NOMO-1 treated with DMSO at 0.1 percent for 48 hours (cell line): ENCODE data around the gene TSC2.
"Not testable (repeated sequence)": the region's sequence is repeated elsewhere in the genome, so short reads cannot be mapped to it uniquely, and the experiment has no call there.

ENCODE experiments used
- DNase-seq: peaks from one replicate; lab custom pipeline; 2025; ENCODE audit not compliant: unreplicated experiment; lab: John Stamatoyannopoulos, UW

Gene TSC2

GRCh38 chr16:2101581-2101980 is 53.8 kb downstream of the TSC2 start:
- DNase-seq: not testable (repeated sequence)

GRCh38 chr16:2102471-2102870 is 54.7 kb downstream of the TSC2 start:
- DNase-seq: no peak

- DNase-seq: not testable (repeated sequence)
These were observed 56.7 kb downstream of the TSC2 start for GRCh38 chr16:2104464-2104863.

GRCh38 chr16:2105291-2105690 is 57.5 kb downstream of the TSC2 start:
- DNase-seq: not testable (repeated sequence)

- not testable (repeated sequence) for DNase-seq
These were observed 58.0 kb downstream of the TSC2 start for GRCh38 chr16:2105769-2106168.

- DNase-seq: not testable (repeated sequence)
These were observed 58.4 kb downstream of the TSC2 start for GRCh38 chr16:2106211-2106610.

- not testable (repeated sequence) for DNase-seq
These were observed 59.5 kb downstream of the TSC2 start for GRCh38 chr16:2107121-2107790.

GRCh38 chr16:2107791-2108125 is 60.0 kb downstream of the TSC2 start:
- not testable (repeated sequence) for DNase-seq

GRCh38 chr16:2108446-2109270 is 60.9 kb downstream of the TSC2 start:
- not testable (repeated sequence) for DNase-seq

- DNase-seq: not testable (repeated sequence)
These were observed 61.4 kb downstream of the TSC2 start for GRCh38 chr16:2109271-2109580.

- DNase-seq: not testable (repeated sequence)
These were observed 62.1 kb downstream of the TSC2 start for GRCh38 chr16:2109872-2110271.

GRCh38 chr16:2110332-2111008 is 62.7 kb downstream of the TSC2 start:
- not testable (repeated sequence) for DNase-seq

- not testable (repeated sequence) for DNase-seq
These were observed 63.2 kb downstream of the TSC2 start for GRCh38 chr16:2111009-2111353.

- not testable (repeated sequence) for DNase-seq
These were observed 63.9 kb downstream of the TSC2 start for GRCh38 chr16:2111412-2112335.

GRCh38 chr16:2112539-2113106 is 64.8 kb downstream of the TSC2 start:
- DNase-seq: not testable (repeated sequence)

- DNase-seq: not testable (repeated sequence)
These were observed 66.4 kb downstream of the TSC2 start for GRCh38 chr16:2114225-2114624.

- not testable (repeated sequence) for DNase-seq
These were observed 67.3 kb downstream of the TSC2 start for GRCh38 chr16:2114885-2115590.

- DNase-seq: no peak
These were observed 67.8 kb downstream of the TSC2 start for GRCh38 chr16:2115591-2115973.

- DNase-seq: not testable (repeated sequence)
These were observed 68.6 kb downstream of the TSC2 start for GRCh38 chr16:2116428-2116827.

GRCh38 chr16:2117341-2117740 is 69.6 kb downstream of the TSC2 start:
- not testable (repeated sequence) for DNase-seq
